Measurements from ENCODE around the gene C4orf50. TPM values are rescaled to one million over a fixed set of nuclear protein-coding genes. Genes with fewer than 3 reads are reported as not detected.

The C4orf50 gene
- total RNA-seq, 4 donors from 2014 or later: under 0.01 to 0.19 (median 0.09) TPM; not detected in 1

- no peak for DNase-seq (ENCODE audit: low spot score)
- TF ChIP-seq CTCF (IDR thresholded peaks at IDR 0.05): no peak
- no peak for ATAC-seq (ENCODE audit: low FRiP score)
These were observed 54.2 kb downstream of the C4orf50 start for GRCh38 chr4:5964030-5964429.

GRCh38 chr4:5963611-5964010, 54.6 kb downstream of the C4orf50 start:
- no peak for DNase-seq (ENCODE audit: low spot score)
- no peak for TF ChIP-seq CTCF (IDR thresholded peaks at IDR 0.05)
- no peak for ATAC-seq (ENCODE audit: low FRiP score)

GRCh38 chr4:5962416-5962815, 55.8 kb downstream of the C4orf50 start:
- ATAC-seq (ENCODE audit: low FRiP score): no peak
- no peak for TF ChIP-seq CTCF (IDR thresholded peaks at IDR 0.05)
- DNase-seq (ENCODE audit: low spot score): no peak

GRCh38 chr4:5960252-5960880, 57.9 kb downstream of the C4orf50 start:
- no peak for DNase-seq (ENCODE audit: low spot score)
- ATAC-seq (ENCODE audit: low FRiP score): no peak
- TF ChIP-seq CTCF (IDR thresholded peaks at IDR 0.05): no peak

- no peak for DNase-seq (ENCODE audit: low spot score)
These were observed 58.8 kb downstream of the C4orf50 start for GRCh38 chr4:5959211-5959982.

GRCh38 chr4:5958199-5958735, 60.0 kb downstream of the C4orf50 start:
- no peak for ATAC-seq (ENCODE audit: low FRiP score)
- no peak for TF ChIP-seq CTCF (IDR thresholded peaks at IDR 0.05)
- DNase-seq (ENCODE audit: low spot score): no peak

More at GRCh38 chr4:5959211-5959982, 58.8 kb downstream of the C4orf50 start:
- no peak for TF ChIP-seq CTCF (IDR thresholded peaks at IDR 0.05)
- no peak for ATAC-seq (ENCODE audit: low FRiP score)
